Measurements from ENCODE around the gene OGG1. TPM values are rescaled to one million over a fixed set of nuclear protein-coding genes. Genes with fewer than 3 reads are reported as not detected.

OGG1 gene
- polyA plus RNA-seq, 1 donor from 2014 or later = 34.4 TPM

GRCh38 chr3:9712415-9712814 lies 37.3 kb upstream of the OGG1 start:
- no peaks in the 10 kb centered on the region for H3K36me3 ChIP-seq (ENCODE audit: insufficient read depth, low read length)
- H3K9me3 ChIP-seq (ENCODE audit: low read length) = no peaks in the 10 kb centered on the region
- no peak for TF ChIP-seq MXI1 (conservative IDR thresholded peaks at IDR 0.05; ENCODE audit: poor library complexity, severe bottlenecking)
- no peak for TF ChIP-seq TAF1 (IDR thresholded peaks at IDR 0.05; ENCODE audit: low read depth)
- no peaks in the 10 kb centered on the region for H3K79me2 ChIP-seq (replicated peaks; ENCODE audit: insufficient read depth, low read length)
- no peak overlapping the region for H3K27ac ChIP-seq (ENCODE audit: low read length)
- H3K9me2 ChIP-seq (ENCODE audit: insufficient read depth, low read length) = no peaks in the 10 kb centered on the region
- no peak overlapping the region for H3K4me2 ChIP-seq (ENCODE audit: low read length)
- no peak overlapping the region for H3K4me3 ChIP-seq (ENCODE audit: low read length)
- H4K20me1 ChIP-seq (ENCODE audit: insufficient read depth) = no peaks in the 10 kb centered on the region
- no peaks in the 10 kb centered on the region for H3K27me3 ChIP-seq (ENCODE audit: insufficient read depth, low read depth, low read length)
- no peak overlapping the region for H3K9ac ChIP-seq (ENCODE audit: low read length)
- H2AFZ ChIP-seq (ENCODE audit: low read depth, low read length) = no peak overlapping the region
- H3F3A ChIP-seq (ENCODE audit: insufficient read depth, low read length, poor library complexity, severe bottlenecking) = no peaks in the 10 kb centered on the region

DNA sequence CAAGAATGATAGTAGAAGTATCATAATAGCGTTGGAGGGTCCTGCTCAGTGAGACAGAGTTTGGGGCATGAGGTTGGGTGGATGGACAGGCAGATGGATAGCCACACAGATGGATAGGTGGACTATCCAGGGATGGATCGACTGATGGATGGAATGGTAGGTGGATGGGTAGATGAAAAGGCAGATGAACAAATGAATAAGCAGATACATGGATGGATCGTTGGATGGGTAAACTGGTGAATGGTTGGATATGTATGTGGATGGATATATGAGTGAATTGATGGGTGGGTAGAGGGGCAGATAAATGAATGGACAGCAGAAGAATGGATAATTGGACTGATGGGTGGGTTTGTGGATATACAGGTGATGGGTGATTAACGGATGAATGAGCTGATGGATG lies 36.6 kb upstream of the OGG1 start:
- H3K9ac ChIP-seq (ENCODE audit: low read length) = no peak overlapping the region
- no peak overlapping the region for H3K4me3 ChIP-seq (ENCODE audit: low read length)
- no peaks in the 10 kb centered on the region for H3K9me2 ChIP-seq (ENCODE audit: insufficient read depth, low read length)
- no peaks in the 10 kb centered on the region for H3K27me3 ChIP-seq (ENCODE audit: insufficient read depth, low read depth, low read length)
- H3F3A ChIP-seq (ENCODE audit: insufficient read depth, low read length, poor library complexity, severe bottlenecking) = no peaks in the 10 kb centered on the region
- H3K36me3 ChIP-seq (ENCODE audit: insufficient read depth, low read length) = no peaks in the 10 kb centered on the region
- H3K27ac ChIP-seq (ENCODE audit: low read length) = no peak overlapping the region
- TF ChIP-seq SMC3 (conservative IDR thresholded peaks at IDR 0.05; ENCODE audit: poor library complexity) = no peak
- TF ChIP-seq, protein P1, sequence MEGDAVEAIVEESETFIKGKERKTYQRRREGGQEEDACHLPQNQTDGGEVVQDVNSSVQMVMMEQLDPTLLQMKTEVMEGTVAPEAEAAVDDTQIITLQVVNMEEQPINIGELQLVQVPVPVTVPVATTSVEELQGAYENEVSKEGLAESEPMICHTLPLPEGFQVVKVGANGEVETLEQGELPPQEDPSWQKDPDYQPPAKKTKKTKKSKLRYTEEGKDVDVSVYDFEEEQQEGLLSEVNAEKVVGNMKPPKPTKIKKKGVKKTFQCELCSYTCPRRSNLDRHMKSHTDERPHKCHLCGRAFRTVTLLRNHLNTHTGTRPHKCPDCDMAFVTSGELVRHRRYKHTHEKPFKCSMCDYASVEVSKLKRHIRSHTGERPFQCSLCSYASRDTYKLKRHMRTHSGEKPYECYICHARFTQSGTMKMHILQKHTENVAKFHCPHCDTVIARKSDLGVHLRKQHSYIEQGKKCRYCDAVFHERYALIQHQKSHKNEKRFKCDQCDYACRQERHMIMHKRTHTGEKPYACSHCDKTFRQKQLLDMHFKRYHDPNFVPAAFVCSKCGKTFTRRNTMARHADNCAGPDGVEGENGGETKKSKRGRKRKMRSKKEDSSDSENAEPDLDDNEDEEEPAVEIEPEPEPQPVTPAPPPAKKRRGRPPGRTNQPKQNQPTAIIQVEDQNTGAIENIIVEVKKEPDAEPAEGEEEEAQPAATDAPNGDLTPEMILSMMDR (IDR thresholded peaks at IDR 0.05; ENCODE audit: poor library complexity, severe bottlenecking) = no peak
- no peak for TF ChIP-seq EP300 (conservative IDR thresholded peaks at IDR 0.05; ENCODE audit: poor library complexity, severe bottlenecking)
- no peak for TF ChIP-seq REST (IDR thresholded peaks at IDR 0.05; ENCODE audit: borderline replicate concordance)
- TF ChIP-seq POLR2AphosphoS5 (IDR thresholded peaks at IDR 0.05) = no peak
- no peak for TF ChIP-seq TAF1 (IDR thresholded peaks at IDR 0.05; ENCODE audit: low read depth)
- TF ChIP-seq RAD21 (conservative IDR thresholded peaks at IDR 0.05) = no peak
- no peak overlapping the region for H2AFZ ChIP-seq (ENCODE audit: low read depth, low read length)
- no peaks in the 10 kb centered on the region for H4K20me1 ChIP-seq (ENCODE audit: insufficient read depth)
- H3K9me3 ChIP-seq (ENCODE audit: low read length) = no peaks in the 10 kb centered on the region
- no peaks in the 10 kb centered on the region for H3K79me2 ChIP-seq (replicated peaks; ENCODE audit: insufficient read depth, low read length)
- H3K4me2 ChIP-seq (ENCODE audit: low read length) = no peak overlapping the region

- no peak overlapping the region for H3K27ac ChIP-seq (ENCODE audit: low read length)
- no peaks in the 10 kb centered on the region for H3K27me3 ChIP-seq (ENCODE audit: insufficient read depth, low read depth, low read length)
Observed at GRCh38 chr3:9715136-9715535, 34.6 kb upstream of the OGG1 start.

More at GRCh38 chr3:9715136-9715535, 34.6 kb upstream of the OGG1 start:
- no peak overlapping the region for H3K9ac ChIP-seq (ENCODE audit: low read length)
- no peaks in the 10 kb centered on the region for H3K79me2 ChIP-seq (replicated peaks; ENCODE audit: insufficient read depth, low read length)
- TF ChIP-seq RAD21 (conservative IDR thresholded peaks at IDR 0.05) (no peak), REST (IDR thresholded peaks at IDR 0.05; ENCODE audit: borderline replicate concordance) (no peak), POLR2AphosphoS5 (IDR thresholded peaks at IDR 0.05) (no peak), EZH2 (IDR thresholded peaks at IDR 0.05; ENCODE audit: borderline replicate concordance, insufficient read depth, low read length, poor library complexity, severe bottlenecking) (no peak)
- no peaks in the 10 kb centered on the region for H3K36me3 ChIP-seq (ENCODE audit: insufficient read depth, low read length)
- H3F3A ChIP-seq (ENCODE audit: insufficient read depth, low read length, poor library complexity, severe bottlenecking) = no peaks in the 10 kb centered on the region
- H3K9me3 ChIP-seq (ENCODE audit: low read length) = no peaks in the 10 kb centered on the region
- H3K4me3 ChIP-seq (ENCODE audit: low read length) = no peak overlapping the region
- H4K20me1 ChIP-seq (ENCODE audit: insufficient read depth) = no peaks in the 10 kb centered on the region
- H2AFZ ChIP-seq (ENCODE audit: low read depth, low read length) = no peak overlapping the region
- no peak overlapping the region for H3K4me2 ChIP-seq (ENCODE audit: low read length)
- H3K9me2 ChIP-seq (ENCODE audit: insufficient read depth, low read length) = no peaks in the 10 kb centered on the region
